Measurements from ENCODE around the gene GCNT1.

DNA sequence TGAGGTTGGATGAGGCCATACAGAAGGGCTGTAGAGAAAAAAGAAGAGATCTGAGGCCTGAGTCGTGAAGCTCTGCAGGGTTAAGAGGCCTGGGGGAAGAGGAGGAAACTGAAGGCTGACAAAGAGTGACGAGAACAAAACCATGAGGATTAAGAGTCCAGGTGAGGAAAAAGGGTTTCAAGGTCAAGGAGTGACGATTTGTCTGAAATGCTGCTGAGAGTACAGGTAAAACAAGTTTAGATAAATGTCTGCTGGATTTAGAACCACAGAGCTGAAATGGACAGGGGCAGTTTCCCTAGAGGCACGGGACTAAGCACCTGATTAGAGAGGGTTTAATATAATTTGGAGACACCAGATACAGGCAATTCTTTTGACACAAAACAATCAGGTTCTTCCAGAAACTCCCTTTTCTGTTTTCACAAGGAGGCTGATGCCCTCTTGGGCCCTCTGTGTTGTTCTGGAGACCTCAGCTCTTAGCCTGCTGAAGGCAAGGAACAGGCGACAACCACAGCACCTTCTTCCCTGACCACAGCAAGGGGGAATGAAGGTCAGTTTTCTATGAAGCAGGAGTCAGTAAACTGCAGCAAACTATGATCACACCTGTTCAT, 14.6 kb upstream of the GCNT1 start:
- no peak for TF ChIP-seq POLR2A (IDR thresholded peaks at IDR 0.05)
- TF ChIP-seq, protein P1, sequence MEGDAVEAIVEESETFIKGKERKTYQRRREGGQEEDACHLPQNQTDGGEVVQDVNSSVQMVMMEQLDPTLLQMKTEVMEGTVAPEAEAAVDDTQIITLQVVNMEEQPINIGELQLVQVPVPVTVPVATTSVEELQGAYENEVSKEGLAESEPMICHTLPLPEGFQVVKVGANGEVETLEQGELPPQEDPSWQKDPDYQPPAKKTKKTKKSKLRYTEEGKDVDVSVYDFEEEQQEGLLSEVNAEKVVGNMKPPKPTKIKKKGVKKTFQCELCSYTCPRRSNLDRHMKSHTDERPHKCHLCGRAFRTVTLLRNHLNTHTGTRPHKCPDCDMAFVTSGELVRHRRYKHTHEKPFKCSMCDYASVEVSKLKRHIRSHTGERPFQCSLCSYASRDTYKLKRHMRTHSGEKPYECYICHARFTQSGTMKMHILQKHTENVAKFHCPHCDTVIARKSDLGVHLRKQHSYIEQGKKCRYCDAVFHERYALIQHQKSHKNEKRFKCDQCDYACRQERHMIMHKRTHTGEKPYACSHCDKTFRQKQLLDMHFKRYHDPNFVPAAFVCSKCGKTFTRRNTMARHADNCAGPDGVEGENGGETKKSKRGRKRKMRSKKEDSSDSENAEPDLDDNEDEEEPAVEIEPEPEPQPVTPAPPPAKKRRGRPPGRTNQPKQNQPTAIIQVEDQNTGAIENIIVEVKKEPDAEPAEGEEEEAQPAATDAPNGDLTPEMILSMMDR (IDR thresholded peaks at IDR 0.05) = no peak
- no peak for TF ChIP-seq POLR2AphosphoS5 (IDR thresholded peaks at IDR 0.05)

Measured in prostate gland (tissue), 2 donors.